Stimulated activated effector memory CD8-positive, alpha-beta T cell treated with anti-CD3 and anti-CD28 coated beads, Interleukin-12 subunit alpha, Interleukin-12 subunit beta, amount 100 ng/mL, for 72 hours (primary cell): ENCODE data around the gene GPD1.
"Not testable (repeated sequence)": the region's sequence is repeated elsewhere in the genome, so short reads cannot be mapped to it uniquely, and the experiment has no call there.

Experiments used
- ATAC-seq: fragments of 150-1000 bp; cut with Tn5 transposase; 2 replicates; pipeline ENCODE4 v1.10.0; 2021
- DNase-seq, 2 donors: peaks; one replicate each; pipeline ENCODE4 v3.0.0; 2021 to 2022; ENCODE audit warnings: low spot score in 2 of 2
- H3K27ac Mint-ChIP-seq: one replicate; pipeline ENCODE4 v1.8.0; 2022; ENCODE audit warnings: mild to moderate bottlenecking, mixed read lengths
- H3K36me3 Mint-ChIP-seq: one replicate; pipeline ENCODE4 v1.8.0; 2022; ENCODE audit warnings: mild to moderate bottlenecking, mixed read lengths
- H3K4me1 Mint-ChIP-seq: one replicate; pipeline ENCODE4 v1.8.0; 2022; ENCODE audit warnings: mixed read lengths
- H3K4me3 Mint-ChIP-seq: one replicate; pipeline ENCODE4 v1.8.0; 2022; ENCODE audit warnings: mild to moderate bottlenecking, mixed read lengths
- H3K9me3 Mint-ChIP-seq: one replicate; pipeline ENCODE4 v1.8.0; 2022; ENCODE audit warnings: mixed read lengths

GPD1 gene

DNA sequence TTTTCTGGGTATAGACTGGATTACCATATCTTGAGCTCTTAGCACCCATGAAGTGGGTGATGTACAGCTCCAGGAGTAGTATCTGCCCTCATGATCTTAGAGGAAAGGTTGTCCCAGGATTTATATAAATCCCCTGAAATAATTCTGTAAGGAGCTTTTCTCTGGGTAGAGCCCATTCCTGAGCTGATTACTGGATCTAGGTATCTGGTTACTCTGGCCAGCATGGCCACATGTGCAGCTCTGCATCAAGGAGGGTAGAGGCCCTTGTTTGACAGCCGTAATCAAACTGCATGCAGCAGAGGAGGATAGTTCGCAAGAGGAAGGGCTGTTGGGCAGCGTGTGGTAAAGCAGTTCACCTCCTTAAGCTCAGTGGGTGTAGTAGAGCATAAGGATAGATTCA lies 16.7 kb downstream of the GPD1 start:
- peaks cover 44% of the 10 kb centered on the region for H3K4me1 Mint-ChIP-seq
- DNase-seq (no peak), ATAC-seq (no peak)
- peaks cover 90% of the 10 kb centered on the region for H3K36me3 Mint-ChIP-seq
- no peaks in the 10 kb centered on the region for H3K9me3 Mint-ChIP-seq
- peak overlapping the region; percentile 12 for H3K27ac Mint-ChIP-seq
- no peak overlapping the region for H3K4me3 Mint-ChIP-seq

DNA sequence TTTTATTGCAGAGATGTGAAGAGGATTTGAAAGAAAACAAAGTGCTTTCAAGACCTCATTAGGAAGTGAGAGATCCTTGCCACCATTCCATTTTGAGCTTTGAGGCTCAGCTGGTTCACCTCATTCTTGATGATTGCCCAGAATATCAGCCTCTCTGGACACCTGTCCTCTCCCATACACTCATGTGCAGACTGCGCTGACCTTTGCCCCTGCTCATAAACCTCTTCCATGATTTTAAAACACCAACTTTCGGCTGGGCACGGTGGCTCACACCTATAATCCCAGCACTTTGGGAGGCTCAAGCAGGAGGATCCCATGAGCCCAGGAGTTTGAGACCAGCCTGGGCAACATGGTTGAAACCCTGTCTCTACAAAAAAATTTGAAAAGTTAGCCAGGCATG lies 17.1 kb downstream of the GPD1 start:
- peaks cover 90% of the 10 kb centered on the region for H3K36me3 Mint-ChIP-seq
- DNase-seq (no peak), ATAC-seq (no peak)
- H3K9me3 Mint-ChIP-seq: no peaks in the 10 kb centered on the region
- H3K4me1 Mint-ChIP-seq: peaks cover 44% of the 10 kb centered on the region
- no peak overlapping the region for H3K4me3 Mint-ChIP-seq
- H3K27ac Mint-ChIP-seq: peak overlapping the region; percentile 12

DNA sequence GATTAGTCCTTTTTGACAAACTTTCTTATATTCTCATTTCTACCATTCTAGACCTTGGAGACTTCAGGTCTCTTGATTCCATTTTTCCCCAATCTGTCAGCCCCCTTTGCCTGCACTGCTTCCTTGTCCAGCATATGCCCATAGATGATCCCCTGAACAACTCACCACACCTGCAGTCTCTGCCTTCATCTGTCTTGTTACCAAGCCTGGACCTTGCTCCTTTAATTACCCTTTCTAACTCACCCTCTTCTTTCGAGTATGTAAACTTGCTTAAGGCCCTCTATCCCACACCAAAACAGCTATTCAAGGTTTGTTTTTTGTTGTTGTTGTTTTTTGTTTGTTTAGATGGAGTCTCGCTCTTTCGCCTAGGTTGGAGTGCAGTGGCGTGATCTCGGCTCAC lies 17.8 kb downstream of the GPD1 start:
- Mint-ChIP-seq H3K4me1 (peaks cover 39% of the 10 kb centered on the region), H3K4me3 (no peak overlapping the region), H3K9me3 (no peaks in the 10 kb centered on the region), H3K27ac (peak overlapping the region; percentile 5), H3K36me3 (peaks cover 92% of the 10 kb centered on the region)
- no peak for ATAC-seq
- no peak for DNase-seq

DNA sequence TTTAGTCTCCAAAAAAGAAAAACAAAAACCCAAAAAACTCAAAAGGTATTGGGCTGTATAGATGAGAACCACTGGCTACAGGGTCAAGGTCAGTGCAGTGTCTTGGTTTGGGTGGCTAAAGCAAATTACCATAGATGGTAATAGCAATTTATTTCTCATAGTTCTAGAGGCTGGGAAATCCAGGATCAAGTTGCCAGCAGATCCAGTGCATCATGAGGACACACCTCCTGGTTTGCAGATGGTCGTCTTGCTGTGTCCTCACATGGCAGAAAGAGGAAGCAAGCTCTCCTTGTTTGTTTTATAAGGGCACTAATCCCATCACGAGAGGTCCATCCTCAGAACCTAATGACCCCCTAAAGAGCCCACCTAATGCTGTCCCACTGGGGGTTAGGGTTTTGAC lies 19.4 kb downstream of the GPD1 start:
- ATAC-seq: no peak
- Mint-ChIP-seq H3K27ac (peak overlapping the region; percentile 44), H3K4me1 (peaks cover 33% of the 10 kb centered on the region), H3K9me3 (no peaks in the 10 kb centered on the region), H3K4me3 (no peak overlapping the region), H3K36me3 (peaks cover 92% of the 10 kb centered on the region)
- no peak for DNase-seq

DNA sequence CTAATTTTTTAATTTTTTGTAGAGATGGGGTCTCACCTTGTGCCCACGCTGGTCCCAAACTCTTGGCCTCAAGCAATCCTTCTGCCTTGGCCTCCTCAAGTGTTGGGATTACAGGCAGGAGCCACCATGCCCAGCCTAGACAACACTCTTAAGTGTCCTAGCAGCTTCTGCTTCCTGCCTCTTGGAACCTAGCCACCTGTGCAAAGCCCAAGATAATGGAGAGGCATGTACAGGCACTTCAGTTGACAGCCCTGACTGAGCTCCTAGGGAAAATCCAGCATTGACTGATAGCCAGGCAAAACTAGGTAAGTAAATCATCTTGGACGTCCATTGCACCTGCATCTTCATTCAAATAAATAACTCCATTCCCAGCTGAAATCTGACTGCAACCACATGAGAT lies 23.7 kb downstream of the GPD1 start:
- H3K36me3 Mint-ChIP-seq: peaks cover 97% of the 10 kb centered on the region
- H3K27ac Mint-ChIP-seq: peak overlapping the region; percentile 81
- no peaks in the 10 kb centered on the region for H3K9me3 Mint-ChIP-seq
- no peak for DNase-seq
- no peak for ATAC-seq
- peaks cover 22% of the 10 kb centered on the region for H3K4me1 Mint-ChIP-seq
- no peak overlapping the region for H3K4me3 Mint-ChIP-seq

DNA sequence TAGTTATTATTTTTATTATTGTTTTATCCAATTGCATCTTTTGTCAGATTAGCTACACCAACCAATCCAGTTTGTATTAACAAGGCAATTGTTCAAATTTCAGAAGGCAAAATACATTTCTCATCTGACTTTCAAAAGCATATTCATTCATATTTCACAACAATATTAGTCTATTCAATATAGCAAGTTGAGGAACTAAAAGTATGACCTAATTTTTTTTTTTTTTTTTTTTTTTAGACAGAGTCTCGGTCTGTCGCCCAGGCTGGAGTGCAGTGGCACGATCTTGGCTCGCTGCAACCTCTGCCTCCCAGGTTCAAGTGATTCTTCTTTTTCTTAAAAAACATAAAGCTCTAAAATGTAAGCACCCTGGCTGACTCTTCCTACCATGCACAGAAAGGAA lies 25.5 kb downstream of the GPD1 start:
- H3K36me3 Mint-ChIP-seq: peaks cover 97% of the 10 kb centered on the region
- H3K27ac Mint-ChIP-seq: peak overlapping the region; percentile 38
- no peaks in the 10 kb centered on the region for H3K9me3 Mint-ChIP-seq
- no peak overlapping the region for H3K4me3 Mint-ChIP-seq
- DNase-seq: no peak
- ATAC-seq: no peak
- peaks cover 25% of the 10 kb centered on the region for H3K4me1 Mint-ChIP-seq

DNA sequence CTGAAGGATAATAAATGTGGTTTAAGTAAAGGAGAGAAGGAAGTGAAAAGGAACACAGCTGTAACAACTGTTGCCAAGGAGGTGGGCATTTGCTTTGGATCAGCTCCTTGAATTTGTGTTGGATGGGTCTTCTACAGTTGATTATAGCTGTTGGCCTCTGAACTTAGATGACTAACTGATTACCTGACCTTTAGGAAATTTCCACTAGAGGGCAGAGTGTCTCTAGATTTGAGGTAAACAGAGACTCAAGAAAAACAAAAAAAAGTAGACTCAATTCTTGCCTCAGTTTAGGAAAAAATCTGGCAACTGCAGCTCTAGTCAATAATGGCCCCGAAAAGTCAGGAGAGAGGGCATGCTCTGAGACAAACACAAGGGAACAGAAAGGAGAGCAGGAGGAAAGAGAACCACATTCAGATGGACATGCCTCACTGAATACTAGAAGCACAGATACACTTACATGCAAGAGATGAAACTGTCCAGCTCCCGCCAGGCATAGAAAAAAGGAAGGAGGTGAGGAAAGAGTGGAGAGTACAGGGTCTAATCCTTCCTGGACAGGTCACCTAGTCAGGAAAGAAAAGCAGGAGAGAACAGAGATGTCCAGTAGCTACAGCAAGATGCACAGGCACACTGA lies 28.8 kb downstream of the GPD1 start:
- Mint-ChIP-seq H3K4me1 (peaks cover 7% of the 10 kb centered on the region), H3K36me3 (peaks cover 100% of the 10 kb centered on the region), H3K4me3 (no peak overlapping the region), H3K27ac (peak overlapping the region; percentile 60), H3K9me3 (no peaks in the 10 kb centered on the region)
- ATAC-seq: peak; percentile 65
- no peak for DNase-seq

DNA sequence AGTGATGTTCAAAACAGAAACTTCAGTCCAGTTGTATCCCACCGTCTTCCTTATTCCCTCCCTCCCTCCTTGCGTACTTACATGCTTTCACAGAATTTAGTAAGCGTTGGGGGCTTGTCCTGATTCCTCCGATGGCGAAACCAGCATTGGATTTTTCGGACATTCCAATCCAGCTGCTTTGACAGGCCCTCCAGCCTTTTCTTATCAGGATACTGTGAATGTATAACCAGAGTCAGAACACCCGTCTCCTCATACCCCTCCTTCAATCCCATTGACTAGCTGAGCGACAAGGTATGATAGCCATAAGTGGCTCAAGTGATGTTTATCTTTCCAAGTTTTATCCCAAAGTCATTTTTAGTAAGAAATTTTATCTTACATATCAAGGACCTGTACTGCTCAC lies 39.2 kb downstream of the GPD1 start:
- Mint-ChIP-seq H3K36me3 (peaks cover 59% of the 10 kb centered on the region), H3K4me1 (no peaks in the 10 kb centered on the region), H3K27ac (no peak overlapping the region), H3K9me3 (no peaks in the 10 kb centered on the region), H3K4me3 (no peak overlapping the region)
- no peak for DNase-seq
- no peak for ATAC-seq

DNA sequence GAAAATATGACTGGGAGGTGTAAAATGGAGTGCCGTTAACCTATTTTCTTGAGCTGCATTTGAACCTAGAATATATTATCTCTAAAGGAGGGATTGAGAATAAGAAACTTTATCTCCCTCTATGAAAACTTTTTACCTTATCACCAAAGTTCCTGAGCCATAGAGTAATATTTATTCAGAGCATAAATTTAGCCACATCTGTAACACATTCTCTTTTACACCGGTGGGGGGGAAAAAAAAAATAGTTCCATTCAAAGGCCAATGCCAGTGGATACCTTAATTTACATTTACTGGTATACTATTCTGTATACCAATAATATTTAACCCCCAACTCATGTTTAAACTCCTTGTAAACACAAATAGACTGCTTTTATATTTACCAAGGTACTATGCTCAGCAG lies 41.6 kb downstream of the GPD1 start:
- Mint-ChIP-seq H3K4me1 (peaks cover 12% of the 10 kb centered on the region), H3K36me3 (peaks cover 41% of the 10 kb centered on the region), H3K27ac (no peak overlapping the region), H3K9me3 (no peaks in the 10 kb centered on the region), H3K4me3 (no peak overlapping the region)
- ATAC-seq (no peak), DNase-seq (no peak)

DNA sequence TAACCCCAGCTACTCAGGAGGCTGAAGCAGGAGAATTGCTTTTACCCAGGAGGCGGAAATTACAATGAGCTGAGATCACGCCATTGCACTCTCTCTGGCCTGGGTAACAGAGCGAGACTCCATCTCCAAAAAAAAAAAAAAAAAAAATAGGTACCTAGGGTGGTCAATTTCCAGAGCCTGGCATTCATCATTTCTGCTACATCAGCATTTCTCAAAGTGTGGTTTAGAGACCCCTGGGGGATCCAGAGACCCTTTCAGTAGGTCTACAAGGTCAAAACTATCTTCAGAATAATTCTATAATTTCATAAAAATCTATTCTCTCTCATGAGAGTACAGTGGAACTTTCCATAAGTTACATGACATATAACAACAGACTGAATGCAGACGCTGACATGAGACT lies 43.5 kb downstream of the GPD1 start:
- Mint-ChIP-seq H3K36me3 (peaks cover 23% of the 10 kb centered on the region), H3K4me1 (peaks cover 24% of the 10 kb centered on the region), H3K9me3 (no peaks in the 10 kb centered on the region), H3K27ac (no peak overlapping the region), H3K4me3 (no peak overlapping the region)
- ATAC-seq (no peak), DNase-seq (no peak)

- not testable (repeated sequence) for H3K27ac Mint-ChIP-seq, H3K9me3 Mint-ChIP-seq, DNase-seq
Observed at GRCh38 chr12:50148011-50148410, 44.2 kb downstream of the GPD1 start.

GRCh38 chr12:50149311-50149710 lies 45.5 kb downstream of the GPD1 start:
- H3K27ac Mint-ChIP-seq: no peak overlapping the region
- H3K4me1 Mint-ChIP-seq: peaks cover 24% of the 10 kb centered on the region
- no peak for DNase-seq
- peaks cover 28% of the 10 kb centered on the region for H3K36me3 Mint-ChIP-seq
- H3K9me3 Mint-ChIP-seq: no peaks in the 10 kb centered on the region
- ATAC-seq: peak; percentile 79
- H3K4me3 Mint-ChIP-seq: no peak overlapping the region

More at GRCh38 chr12:50148011-50148410, 44.2 kb downstream of the GPD1 start:
- H3K36me3 Mint-ChIP-seq: peaks cover 22% of the 10 kb centered on the region
- H3K4me3 Mint-ChIP-seq, ATAC-seq: not testable (repeated sequence)
- peaks cover 24% of the 10 kb centered on the region for H3K4me1 Mint-ChIP-seq

- Mint-ChIP-seq H3K4me3 (no peak overlapping the region), H3K4me1 (peaks cover 24% of the 10 kb centered on the region), H3K9me3 (no peaks in the 10 kb centered on the region), H3K27ac (peak overlapping the region; percentile 55), H3K36me3 (peaks cover 28% of the 10 kb centered on the region)
- DNase-seq (no peak), ATAC-seq (no peak)
Observed at GRCh38 chr12:50151047-50151687, 47.4 kb downstream of the GPD1 start.

DNA sequence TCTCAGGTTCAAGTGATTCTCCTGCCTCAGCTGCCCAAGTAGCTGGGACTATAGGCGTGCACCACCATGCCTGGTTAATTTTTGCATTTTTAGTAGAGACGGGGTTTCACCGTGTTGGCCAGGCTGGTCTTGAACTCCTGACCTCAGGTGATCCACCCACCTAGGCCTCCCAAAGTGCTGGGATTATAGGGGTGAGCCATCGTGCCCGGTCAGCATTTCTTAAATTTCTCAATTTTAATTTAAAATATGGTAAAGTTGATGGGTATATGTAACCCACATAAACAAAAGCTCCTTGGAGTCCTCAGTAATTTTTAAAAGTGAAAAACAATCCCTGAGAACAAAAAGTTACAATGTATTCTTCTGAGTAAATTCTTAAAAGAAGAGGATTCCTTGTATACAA lies 51.1 kb downstream of the GPD1 start:
- not testable (repeated sequence) for ATAC-seq

DNA sequence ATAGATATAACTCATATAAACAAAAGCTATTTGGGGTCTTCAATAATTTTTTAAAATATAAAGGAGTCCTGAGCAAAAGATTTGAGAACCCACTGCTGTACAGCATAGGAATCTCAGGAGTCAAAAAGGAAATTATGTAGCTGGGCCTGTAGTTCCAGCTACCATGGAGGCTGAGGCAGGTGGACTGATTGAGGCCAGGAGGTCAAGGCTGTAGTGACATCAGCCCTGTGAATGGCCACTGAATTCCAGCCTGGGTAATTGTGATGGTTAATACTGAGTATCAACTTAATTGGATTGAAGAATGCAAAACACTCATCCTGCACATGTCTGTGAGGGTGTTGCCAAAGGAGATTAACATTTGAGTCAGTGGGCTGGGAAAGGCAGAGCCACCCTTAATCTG lies 52.8 kb downstream of the GPD1 start:
- Mint-ChIP-seq H3K4me1 (peaks cover 27% of the 10 kb centered on the region), H3K27ac (peak overlapping the region; percentile 85), H3K36me3 (peaks cover 37% of the 10 kb centered on the region), H3K9me3 (no peaks in the 10 kb centered on the region), H3K4me3 (no peak overlapping the region)
- ATAC-seq (no peak), DNase-seq (no peak)

More for the DNA sequence above, 51.1 kb downstream of the GPD1 start:
- peaks cover 37% of the 10 kb centered on the region for H3K4me1 Mint-ChIP-seq
- not testable (repeated sequence) for H3K4me3 Mint-ChIP-seq, H3K27ac Mint-ChIP-seq, DNase-seq, H3K9me3 Mint-ChIP-seq
- peaks cover 37% of the 10 kb centered on the region for H3K36me3 Mint-ChIP-seq

- Mint-ChIP-seq H3K36me3 (peaks cover 37% of the 10 kb centered on the region), H3K4me3 (no peak overlapping the region), H3K4me1 (peaks cover 27% of the 10 kb centered on the region), H3K9me3 (no peaks in the 10 kb centered on the region), H3K27ac (peak overlapping the region; percentile 85)
- DNase-seq (no peak), ATAC-seq (peak; percentile 73)
Observed at GRCh38 chr12:50157259-50157658, 53.5 kb downstream of the GPD1 start.
